Duodenal mucosa (tissue), 2 donors: ENCODE data around the gene UACA.

Experiments used
- H3K27ac ChIP-seq: one replicate; pipeline ENCODE4 v1.7.0; 2013; ENCODE audit warnings: low read depth, low read length
- H3K27me3 ChIP-seq, 2 donors: one replicate each; pipeline ENCODE4 v1.7.0; 2013; ENCODE audit warnings: low read length in 2 of 2, control low read depth in 1 of 2; ENCODE audit not compliant: insufficient read depth in 2 of 2, control insufficient read depth in 1 of 2
- H3K36me3 ChIP-seq, 2 donors: one replicate each; pipeline ENCODE4 v1.7.0; 2013; ENCODE audit warnings: low read length in 2 of 2, control low read depth in 1 of 2; ENCODE audit not compliant: insufficient read depth in 2 of 2, control insufficient read depth in 1 of 2
- H3K4me1 ChIP-seq, 2 donors: one replicate each; pipeline ENCODE4 v1.7.0; 2013; ENCODE audit warnings: low read length in 2 of 2, control low read depth in 1 of 2; ENCODE audit not compliant: insufficient read depth in 2 of 2, control insufficient read depth in 1 of 2
- H3K4me3 ChIP-seq, 2 donors: one replicate each; pipeline ENCODE4 v1.7.0; 2013; ENCODE audit warnings: low read length in 2 of 2, low read depth in 1 of 2
- H3K9ac ChIP-seq, 2 donors: one replicate each; pipeline ENCODE4 v1.7.0; 2013; ENCODE audit warnings: low read length in 2 of 2, low read depth in 1 of 2
- H3K9me3 ChIP-seq, 2 donors: one replicate each; pipeline ENCODE4 v1.7.0; 2013; ENCODE audit warnings: low read length in 2 of 2, control low read depth in 1 of 2; ENCODE audit not compliant: control insufficient read depth in 1 of 2

UACA gene

DNA sequence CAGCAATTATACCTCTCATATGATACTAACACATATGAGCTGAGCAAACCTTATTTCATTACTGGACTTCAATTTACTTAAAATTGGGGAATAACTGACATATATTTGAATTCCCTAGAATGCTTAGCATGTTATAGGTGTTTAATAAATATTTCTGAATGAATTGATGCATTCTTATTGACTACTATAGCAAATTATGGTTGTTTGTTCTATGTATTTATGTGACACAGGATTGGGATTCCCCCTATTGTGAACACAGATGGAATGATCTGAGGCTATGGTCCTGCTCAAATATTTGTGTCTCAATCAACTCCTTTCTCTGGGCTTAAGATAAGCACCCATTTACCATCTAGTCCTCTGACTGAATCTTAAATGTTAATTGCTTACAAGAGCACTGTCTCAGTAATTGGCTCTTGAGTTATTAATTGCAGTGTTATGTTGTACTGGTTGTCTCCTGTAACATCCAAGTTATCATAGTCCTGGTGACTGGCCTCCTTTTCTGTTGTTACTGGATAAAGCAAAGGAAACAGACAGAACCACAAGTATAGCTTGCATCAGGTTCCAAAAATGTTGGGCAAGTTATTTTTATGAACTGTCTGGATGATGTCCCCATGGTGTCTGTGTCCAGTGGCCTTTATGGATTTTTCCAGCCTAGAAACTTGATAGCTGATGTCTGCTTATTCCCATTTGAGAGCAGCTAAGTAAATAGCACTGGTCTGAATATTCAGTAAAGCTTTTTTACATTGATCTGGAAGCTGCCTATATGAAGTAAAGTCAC is 2.3 kb upstream of the UACA start:
- Histone ChIP-seq H3K27me3 (no peaks in the 10 kb centered on the region), H3K36me3 (no peaks in the 10 kb centered on the region), H3K27ac (no peak overlapping the region), H3K4me3 (no peak overlapping the region), H3K9me3 (no peaks in the 10 kb centered on the region), H3K4me1 (peaks cover 6 to 30% of the 10 kb centered on the region in 2 donors), H3K9ac (no peak overlapping the region)

DNA sequence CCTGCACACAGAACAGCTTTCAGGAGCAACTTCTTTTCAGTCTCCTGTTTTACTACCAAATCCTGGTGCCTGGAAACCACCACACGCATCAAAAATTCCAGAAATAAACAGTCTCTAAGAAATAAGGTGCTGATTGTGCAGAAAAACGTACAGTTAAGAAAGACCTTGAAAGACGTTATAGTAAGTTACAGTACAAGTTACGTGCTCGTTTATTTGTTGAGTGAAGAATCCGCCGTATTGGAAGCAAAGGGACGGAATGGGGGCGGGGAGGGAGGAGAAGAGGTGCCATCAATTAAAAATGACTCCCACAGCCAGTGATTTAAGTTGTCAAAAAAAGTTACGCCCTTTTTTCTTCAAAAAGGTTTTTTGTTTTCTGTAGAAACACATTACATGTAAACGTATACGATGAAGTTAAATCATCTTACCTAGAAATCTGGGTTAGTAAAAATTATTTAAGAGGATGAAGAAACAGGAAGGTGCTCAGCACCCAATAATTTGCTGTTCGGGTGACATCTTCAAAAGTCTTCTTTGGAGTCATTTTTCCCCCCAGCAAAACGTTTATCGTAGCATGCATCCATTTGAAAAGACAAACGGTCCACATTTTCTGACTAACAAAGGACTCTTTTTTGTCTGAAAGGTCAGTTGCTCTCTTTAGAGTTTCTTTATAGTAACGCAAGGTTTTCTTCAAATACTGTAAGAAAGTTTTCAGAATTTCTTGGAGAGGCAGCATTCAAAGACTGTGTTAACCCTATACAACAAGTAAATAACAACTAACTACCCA is 782 bp upstream of the UACA start:
- Histone ChIP-seq H3K4me1 (peaks cover 6 to 30% of the 10 kb centered on the region in 2 donors), H3K9ac (peak overlapping the region; percentile 4 to 69), H3K9me3 (no peaks in the 10 kb centered on the region), H3K27ac (peak overlapping the region; percentile 46), H3K4me3 (peak overlapping the region; percentile 80 to 84), H3K27me3 (no peaks in the 10 kb centered on the region), H3K36me3 (no peaks in the 10 kb centered on the region)

DNA sequence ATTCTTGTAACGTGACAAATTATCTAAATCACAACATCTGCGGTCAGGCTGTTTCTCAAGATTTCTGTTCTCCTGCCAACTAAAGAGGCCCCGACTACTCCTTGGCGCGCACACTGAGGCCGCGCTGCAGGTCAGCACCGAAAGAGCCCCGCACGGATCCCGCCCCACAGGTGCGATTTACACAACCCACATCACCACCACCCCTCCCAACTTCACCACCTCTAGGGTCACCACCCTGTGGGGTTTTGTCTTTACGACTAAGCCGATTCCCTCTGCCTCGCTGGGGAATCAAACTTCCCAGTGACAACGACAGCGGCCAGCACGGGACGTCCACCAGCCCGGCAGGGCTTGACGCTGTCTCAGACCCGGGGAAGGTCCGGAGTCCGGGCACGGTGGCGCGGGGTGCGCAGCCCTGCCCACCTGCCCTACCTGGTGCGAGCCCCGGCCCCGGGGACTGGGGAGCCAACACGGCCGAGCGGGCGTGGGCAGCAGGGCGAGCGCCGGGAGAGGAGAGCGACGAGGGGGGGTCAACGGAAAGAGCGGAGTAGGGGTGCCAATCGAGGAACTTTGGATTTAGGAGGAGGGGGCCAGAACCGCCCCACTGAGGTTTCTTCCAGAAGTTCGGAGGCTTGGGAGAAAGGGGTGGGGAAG is 764 bp downstream of the UACA start:
- no peaks in the 10 kb centered on the region for H3K36me3 ChIP-seq

DNA sequence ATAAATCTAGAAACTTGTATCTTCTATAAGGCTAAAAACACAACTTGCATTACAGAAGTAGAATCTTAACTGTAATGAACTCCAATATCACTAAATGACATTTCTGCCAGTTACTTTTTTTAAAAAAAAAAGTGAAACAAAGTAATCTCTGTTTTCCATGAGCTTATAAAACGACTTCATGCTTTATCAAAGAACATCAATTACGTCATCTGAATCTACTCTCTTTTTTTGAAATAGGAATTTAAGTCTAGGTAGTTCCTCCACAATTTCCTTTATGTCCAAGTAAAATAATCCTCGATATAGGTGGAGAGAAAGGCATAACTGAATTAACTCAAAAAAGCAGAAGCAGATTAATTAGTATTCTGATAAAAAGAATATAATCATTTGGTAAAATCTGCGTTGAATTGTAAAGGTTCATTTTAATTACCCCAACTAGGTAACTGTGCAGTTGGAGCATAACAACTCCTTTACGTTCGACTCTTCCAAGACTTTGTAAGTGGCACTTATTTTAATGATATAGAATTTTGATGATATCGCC is 1.4 kb downstream of the UACA start:
- Histone ChIP-seq H3K27ac (peak overlapping the region; percentile 93), H3K27me3 (no peaks in the 10 kb centered on the region), H3K9ac (peak overlapping the region; percentile 78 to 79), H3K36me3 (no peaks in the 10 kb centered on the region), H3K4me3 (peak overlapping the region; percentile 80 to 84), H3K9me3 (no peaks in the 10 kb centered on the region), H3K4me1 (peaks cover 5 to 32% of the 10 kb centered on the region in 2 donors)

More for the DNA sequence above, 764 bp downstream of the UACA start:
- peak overlapping the region; percentile 78 to 79 for H3K9ac ChIP-seq
- H3K9me3 ChIP-seq: no peaks in the 10 kb centered on the region
- peaks cover 5 to 29% of the 10 kb centered on the region in 2 donors for H3K4me1 ChIP-seq
- no peaks in the 10 kb centered on the region for H3K27me3 ChIP-seq
- peak overlapping the region; percentile 93 for H3K27ac ChIP-seq
- peak overlapping the region; percentile 80 to 84 for H3K4me3 ChIP-seq

DNA sequence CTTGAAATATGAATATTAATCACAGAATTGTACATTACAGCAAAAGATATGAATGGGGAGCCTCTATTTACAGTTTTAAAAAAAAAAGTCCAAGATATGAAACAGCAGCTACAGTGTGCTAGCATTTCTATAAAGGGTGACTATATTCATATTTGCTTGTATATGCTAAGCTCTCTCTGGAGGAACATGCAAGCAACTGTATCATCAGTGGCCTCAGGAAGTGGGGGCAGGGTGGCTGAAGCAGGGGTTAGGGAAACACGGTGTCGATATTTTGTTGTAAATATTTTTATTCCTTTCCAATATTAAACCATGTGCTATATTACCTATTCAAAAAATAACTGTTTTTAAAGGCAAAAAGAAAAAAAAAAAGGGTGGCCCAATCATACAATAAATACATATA is 2.3 kb downstream of the UACA start:
- H3K27ac ChIP-seq: no peak overlapping the region
- H3K36me3 ChIP-seq: no peaks in the 10 kb centered on the region
- peaks cover 5 to 28% of the 10 kb centered on the region in 2 donors for H3K4me1 ChIP-seq
- H3K4me3 ChIP-seq: no peak overlapping the region
- H3K27me3 ChIP-seq: no peaks in the 10 kb centered on the region
- H3K9me3 ChIP-seq: no peaks in the 10 kb centered on the region
- no peak overlapping the region for H3K9ac ChIP-seq

DNA sequence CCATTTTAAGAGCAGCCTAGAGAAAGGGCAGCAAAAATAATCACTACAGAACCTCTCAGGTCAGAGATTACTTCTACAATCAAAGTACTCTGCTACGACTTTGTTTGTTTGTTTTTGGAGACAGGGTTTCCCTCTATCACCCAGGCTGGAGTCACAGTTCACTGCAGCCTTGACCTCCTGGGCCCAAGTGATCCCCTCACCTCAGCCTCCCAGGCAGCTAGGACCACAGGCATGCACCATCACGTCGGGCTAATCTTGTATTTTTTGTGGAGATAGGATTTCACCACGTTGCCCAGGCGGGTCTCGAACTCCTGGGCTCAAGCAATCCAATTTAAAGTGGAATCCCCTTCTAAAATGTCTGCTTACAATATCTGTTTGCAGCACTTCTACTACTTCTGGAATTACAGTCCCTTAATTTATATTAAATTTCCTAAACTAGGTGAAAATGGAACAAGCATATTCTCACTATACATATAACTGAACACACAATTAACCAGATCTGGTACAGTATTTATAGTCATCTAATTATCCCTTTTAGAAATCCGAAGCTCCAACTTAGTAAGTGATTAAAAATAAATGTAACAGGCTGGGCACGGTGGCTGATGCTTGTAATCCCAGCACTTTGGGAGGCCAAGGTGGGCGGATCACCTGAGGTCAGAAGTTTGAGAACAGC is 4.4 kb downstream of the UACA start:
- Histone ChIP-seq H3K9me3 (no peaks in the 10 kb centered on the region), H3K27me3 (no peaks in the 10 kb centered on the region), H3K4me3 (no peak overlapping the region), H3K9ac (no peak overlapping the region), H3K36me3 (no peaks in the 10 kb centered on the region), H3K27ac (no peak overlapping the region), H3K4me1 (peaks cover 5 to 15% of the 10 kb centered on the region in 2 donors)

- H3K9ac ChIP-seq: no peak overlapping the region
Measured at GRCh38 chr15:70757627-70758026, 5.7 kb downstream of the UACA start.

GRCh38 chr15:70754862-70755261 is 8.5 kb downstream of the UACA start:
- Histone ChIP-seq H3K9ac (no peak overlapping the region), H3K4me1 (peaks cover 9 to 10% of the 10 kb centered on the region in 2 donors), H3K9me3 (no peaks in the 10 kb centered on the region), H3K27ac (no peak overlapping the region), H3K4me3 (no peak overlapping the region), H3K27me3 (no peaks in the 10 kb centered on the region), H3K36me3 (no peaks in the 10 kb centered on the region)

More at GRCh38 chr15:70757627-70758026, 5.7 kb downstream of the UACA start:
- Histone ChIP-seq H3K36me3 (no peaks in the 10 kb centered on the region), H3K27ac (no peak overlapping the region), H3K9me3 (no peaks in the 10 kb centered on the region), H3K4me1 (peaks cover 5 to 13% of the 10 kb centered on the region in 2 donors), H3K27me3 (no peaks in the 10 kb centered on the region), H3K4me3 (no peak overlapping the region)

- H3K4me3 ChIP-seq: no peak overlapping the region
- H3K4me1 ChIP-seq: peaks cover 4 to 5% of the 10 kb centered on the region in 2 donors
- H3K27me3 ChIP-seq: no peaks in the 10 kb centered on the region
- no peak overlapping the region for H3K9ac ChIP-seq
- H3K27ac ChIP-seq: no peak overlapping the region
- no peaks in the 10 kb centered on the region for H3K36me3 ChIP-seq
- H3K9me3 ChIP-seq: no peaks in the 10 kb centered on the region
Measured at GRCh38 chr15:70753101-70753829, 10.1 kb downstream of the UACA start.
